Uterus (tissue), 4 donors: ENCODE data around the gene TRPV6. TPM values are rescaled to one million over a fixed set of nuclear protein-coding genes. Genes with fewer than 3 reads are reported as not detected.

Source experiments
- DNase-seq, 2 donors: peaks; one replicate each; pipeline ENCODE4 v3.0.0-alpha.2; 2019 to 2020
- H3K27ac ChIP-seq, 2 donors: fragments of 200-600 bp; sonication (generic); 1 replicate in 1 of 2; 2 replicates in 1 of 2; pipeline ENCODE4 v1.5.1; 2016 to 2018
- H3K27me3 ChIP-seq, 2 donors: fragments of 200-600 bp; sonication (generic); one replicate each; pipeline ENCODE4 v1.5.1; 2018 to 2019; ENCODE audit warnings: control low read depth in 1 of 2
- H3K36me3 ChIP-seq, 2 donors: fragments of 200-600 bp; sonication (generic); one replicate each; pipeline ENCODE4 v1.5.1; 2019; ENCODE audit warnings: control low read depth in 1 of 2
- H3K4me1 ChIP-seq, 2 donors: fragments of 200-600 bp; sonication (generic); one replicate each; pipeline ENCODE4 v1.5.1; 2018 to 2019; ENCODE audit warnings: control low read depth in 1 of 2
- H3K4me3 ChIP-seq, 2 donors: fragments of 200-600 bp; sonication (generic); 1 replicate in 1 of 2; 2 replicates in 1 of 2; pipeline ENCODE4 v1.5.1; 2018 to 2019; ENCODE audit warnings: mild to moderate bottlenecking in 1 of 2
- H3K9me3 ChIP-seq, 2 donors: fragments of 200-600 bp; sonication (generic); one replicate each; pipeline ENCODE4 v1.5.1; 2019; ENCODE audit warnings: control low read depth in 1 of 2
- CTCF ChIP-seq, 4 experiments: fragments of 200-600 bp in 2 of 4; fragments of 450-650 bp in 2 of 4; sonication (generic) in 2 of 4; IDR thresholded peaks; one replicate each; pipeline ENCODE4 v1.5.1; 2016 to 2019; ENCODE audit warnings: antibody characterized with exemption in 4 of 4, mild to moderate bottlenecking in 2 of 4, moderate library complexity in 1 of 4
- POLR2A ChIP-seq, 2 donors: fragments of 450-650 bp; IDR thresholded peaks; one replicate each; pipeline ENCODE4 v1.6.1; 2016; ENCODE audit warnings: antibody characterized with exemption in 2 of 2, mild to moderate bottlenecking in 1 of 2, moderate library complexity in 1 of 2
- intact Hi-C: fragments of 100-400 bp; cut with DNase I; formaldehyde crosslinking; loops from one replicate; pipeline ENCODE4 v1.15.1; 2023; ENCODE audit warnings: low total_unique reads
- total RNA-seq, 4 donors: library from RNA; depleted of rRNA in 3 of 4; stranded (reverse); fragments of >200 nt in 3 of 4; gene quantifications; one replicate each; pipeline versions ENCODE4 v1.1.0 to v1.2.4, GENCODE V29; 2014 to 2023
- donor health status: DM: yes; HTN: yes; CAD: no.

Gene TRPV6
- total RNA-seq, 4 donors from 2014 or later = 0.46 to 1.3 TPM; not detected in 2

- H3K27me3 ChIP-seq = no peaks in the 10 kb centered on the region
- no peak for TF ChIP-seq CTCF (IDR thresholded peaks at IDR 0.05)
- TF ChIP-seq POLR2A (IDR thresholded peaks at IDR 0.05) = no peak
- no peak overlapping the region for H3K4me3 ChIP-seq
- H3K9me3 ChIP-seq = no peaks in the 10 kb centered on the region
- intact Hi-C loops = no loop called here
- H3K36me3 ChIP-seq = no peaks in the 10 kb centered on the region
- no peak for DNase-seq
- no peak overlapping the region for H3K27ac ChIP-seq
- H3K4me1 ChIP-seq = no peaks in the 10 kb centered on the region
These were observed 11.3 kb upstream of the TRPV6 start for GRCh38 chr7:142896741-142897379.

GRCh38 chr7:142896151-142896550, 10.6 kb upstream of the TRPV6 start:
- intact Hi-C loops = no loop called here
- Histone ChIP-seq H3K4me3 (no peak overlapping the region), H3K36me3 (no peaks in the 10 kb centered on the region), H3K27me3 (no peaks in the 10 kb centered on the region), H3K4me1 (no peaks in the 10 kb centered on the region), H3K27ac (no peak overlapping the region), H3K9me3 (no peaks in the 10 kb centered on the region)
- no peak for DNase-seq
- TF ChIP-seq CTCF (IDR thresholded peaks at IDR 0.05) (no peak), POLR2A (IDR thresholded peaks at IDR 0.05) (no peak)

- H3K36me3 ChIP-seq = no peaks in the 10 kb centered on the region
- no peaks in the 10 kb centered on the region for H3K9me3 ChIP-seq
- H3K4me1 ChIP-seq = no peaks in the 10 kb centered on the region
- H3K27ac ChIP-seq = no peak overlapping the region
- H3K4me3 ChIP-seq = no peak overlapping the region
- DNase-seq = no peak
- intact Hi-C loops = no loop called here
- no peak for TF ChIP-seq CTCF (IDR thresholded peaks at IDR 0.05)
- no peak for TF ChIP-seq POLR2A (IDR thresholded peaks at IDR 0.05)
- H3K27me3 ChIP-seq = no peaks in the 10 kb centered on the region
These were observed 9.5 kb upstream of the TRPV6 start for GRCh38 chr7:142894985-142895593.

- intact Hi-C loops = no loop called here
- no peak for TF ChIP-seq CTCF (IDR thresholded peaks at IDR 0.05)
- no peak for TF ChIP-seq POLR2A (IDR thresholded peaks at IDR 0.05)
- H3K27me3 ChIP-seq = no peaks in the 10 kb centered on the region
- no peak overlapping the region for H3K4me3 ChIP-seq
- H3K9me3 ChIP-seq = no peaks in the 10 kb centered on the region
- no peaks in the 10 kb centered on the region for H3K36me3 ChIP-seq
- no peak for DNase-seq
- H3K27ac ChIP-seq = no peak overlapping the region
- H3K4me1 ChIP-seq = no peaks in the 10 kb centered on the region
These were observed 8.8 kb upstream of the TRPV6 start for GRCh38 chr7:142894112-142894984.

- no peaks in the 10 kb centered on the region for H3K27me3 ChIP-seq
- H3K27ac ChIP-seq = no peak overlapping the region
- no peak for DNase-seq
- no peaks in the 10 kb centered on the region for H3K9me3 ChIP-seq
- intact Hi-C loops = no loop called here
- TF ChIP-seq CTCF (IDR thresholded peaks at IDR 0.05) (no peak), POLR2A (IDR thresholded peaks at IDR 0.05) (no peak)
- no peaks in the 10 kb centered on the region for H3K4me1 ChIP-seq
- no peaks in the 10 kb centered on the region for H3K36me3 ChIP-seq
- H3K4me3 ChIP-seq = no peak overlapping the region
These were observed 7.4 kb upstream of the TRPV6 start for GRCh38 chr7:142892951-142893350.
